PFSK-1 (cell line): ENCODE data around the gene OTUD4.

Experiments used
- FOXP2 ChIP-seq: optimal IDR thresholded peaks from 2 replicates; pipeline ENCODE3; 2011; ENCODE audit warnings: borderline replicate concordance, control low read depth, inconsistent platforms; ENCODE audit not compliant: insufficient read depth; ENCODE audit errors: extremely low read length, extremely low read depth
- POLR2AphosphoS5 ChIP-seq: IDR thresholded peaks from 2 replicates; pipeline ENCODE4 v1.6.1; 2012; ENCODE audit warnings: low read depth, mild to moderate bottlenecking, control low read depth, low read length, moderate library complexity
- SIN3A ChIP-seq: IDR thresholded peaks from 2 replicates; pipeline ENCODE4 v1.6.1; 2012; ENCODE audit warnings: mild to moderate bottlenecking, low read length, moderate library complexity, borderline replicate concordance; ENCODE audit not compliant: insufficient read depth
- TAF1 ChIP-seq: IDR thresholded peaks from 2 replicates; pipeline ENCODE4 v1.6.1; 2012; ENCODE audit warnings: low read length, control low read depth, borderline replicate concordance; ENCODE audit not compliant: insufficient read depth
- TF ChIP-seq, protein P1 (sequence below), 2 experiments: IDR thresholded peaks; 2 replicates each; pipeline versions ENCODE4 v1.6.1 to v1.8.0; 2011 to 2012; ENCODE audit warnings: low read depth in 2 of 2, low read length in 2 of 2, control low read depth in 1 of 2, inconsistent platforms in 1 of 2, mild to moderate bottlenecking in 1 of 2, moderate library complexity in 1 of 2; ENCODE audit not compliant: insufficient read depth in 1 of 2

DNA sequence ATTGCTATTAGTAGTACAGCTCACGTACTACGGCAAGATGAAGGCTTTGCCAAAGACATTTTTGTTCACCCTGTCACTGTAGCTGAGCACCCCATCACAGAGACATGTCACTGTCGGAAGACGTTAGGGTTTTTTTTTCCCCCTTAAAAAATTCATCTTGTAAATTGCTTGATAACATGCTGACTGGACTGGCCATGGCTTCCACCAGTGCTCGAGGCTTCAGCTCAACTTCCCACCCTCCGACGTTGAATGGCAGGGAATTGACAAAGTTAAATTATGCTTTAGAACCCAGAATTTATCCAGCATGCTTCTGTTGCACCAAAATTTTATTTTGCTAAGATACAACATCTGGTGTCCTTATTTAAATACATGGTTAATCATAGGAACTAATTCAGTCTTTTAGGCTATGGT, 707 bp upstream of the OTUD4 start:
- TF ChIP-seq FOXP2 (no peak), POLR2AphosphoS5 (no peak), TAF1 (no peak), SIN3A (no peak)
- TF ChIP-seq, protein P1, sequence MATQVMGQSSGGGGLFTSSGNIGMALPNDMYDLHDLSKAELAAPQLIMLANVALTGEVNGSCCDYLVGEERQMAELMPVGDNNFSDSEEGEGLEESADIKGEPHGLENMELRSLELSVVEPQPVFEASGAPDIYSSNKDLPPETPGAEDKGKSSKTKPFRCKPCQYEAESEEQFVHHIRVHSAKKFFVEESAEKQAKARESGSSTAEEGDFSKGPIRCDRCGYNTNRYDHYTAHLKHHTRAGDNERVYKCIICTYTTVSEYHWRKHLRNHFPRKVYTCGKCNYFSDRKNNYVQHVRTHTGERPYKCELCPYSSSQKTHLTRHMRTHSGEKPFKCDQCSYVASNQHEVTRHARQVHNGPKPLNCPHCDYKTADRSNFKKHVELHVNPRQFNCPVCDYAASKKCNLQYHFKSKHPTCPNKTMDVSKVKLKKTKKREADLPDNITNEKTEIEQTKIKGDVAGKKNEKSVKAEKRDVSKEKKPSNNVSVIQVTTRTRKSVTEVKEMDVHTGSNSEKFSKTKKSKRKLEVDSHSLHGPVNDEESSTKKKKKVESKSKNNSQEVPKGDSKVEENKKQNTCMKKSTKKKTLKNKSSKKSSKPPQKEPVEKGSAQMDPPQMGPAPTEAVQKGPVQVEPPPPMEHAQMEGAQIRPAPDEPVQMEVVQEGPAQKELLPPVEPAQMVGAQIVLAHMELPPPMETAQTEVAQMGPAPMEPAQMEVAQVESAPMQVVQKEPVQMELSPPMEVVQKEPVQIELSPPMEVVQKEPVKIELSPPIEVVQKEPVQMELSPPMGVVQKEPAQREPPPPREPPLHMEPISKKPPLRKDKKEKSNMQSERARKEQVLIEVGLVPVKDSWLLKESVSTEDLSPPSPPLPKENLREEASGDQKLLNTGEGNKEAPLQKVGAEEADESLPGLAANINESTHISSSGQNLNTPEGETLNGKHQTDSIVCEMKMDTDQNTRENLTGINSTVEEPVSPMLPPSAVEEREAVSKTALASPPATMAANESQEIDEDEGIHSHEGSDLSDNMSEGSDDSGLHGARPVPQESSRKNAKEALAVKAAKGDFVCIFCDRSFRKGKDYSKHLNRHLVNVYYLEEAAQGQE (IDR thresholded peaks at IDR 0.05; ENCODE audit: insufficient read depth in 1 of 2, low read depth in 2 of 2, low read length in 2 of 2), result no peak
